HG02852 (cell line): ENCODE results near the gene SCN10A.

ENCODE experiments used
- ATAC-seq: cut with Tn5 transposase; IDR thresholded peaks from one replicate; pipeline ENCODE4 v1.9.1; 2021; ENCODE audit warnings: mild to moderate bottlenecking, moderate library complexity; ENCODE audit not compliant: unreplicated experiment

The SCN10A gene

GRCh38 chr3:38782148-38782547, 33.9 kb downstream of the SCN10A start:
- no peak for ATAC-seq

- no peak for ATAC-seq
Observed at GRCh38 chr3:38773528-38773927, 42.5 kb downstream of the SCN10A start.

GRCh38 chr3:38763569-38763968, 52.4 kb downstream of the SCN10A start:
- no peak for ATAC-seq

- ATAC-seq, result no peak
Observed at GRCh38 chr3:38758557-38758956, 57.5 kb downstream of the SCN10A start.

GRCh38 chr3:38757721-38758120, 58.3 kb downstream of the SCN10A start:
- ATAC-seq, result no peak

- ATAC-seq, result no peak
Observed at GRCh38 chr3:38756892-38757291, 59.1 kb downstream of the SCN10A start.

GRCh38 chr3:38755130-38755529, 60.9 kb downstream of the SCN10A start:
- no peak for ATAC-seq

- no peak for ATAC-seq
Observed at GRCh38 chr3:38746641-38747040, 69.4 kb downstream of the SCN10A start.

- no peak for ATAC-seq
Observed at GRCh38 chr3:38743043-38743442, 73.0 kb downstream of the SCN10A start.

- no peak for ATAC-seq
Observed at GRCh38 chr3:38742550-38742949, 73.5 kb downstream of the SCN10A start.

GRCh38 chr3:38740537-38740936, 75.5 kb downstream of the SCN10A start:
- no peak for ATAC-seq

- no peak for ATAC-seq
Observed at GRCh38 chr3:38739931-38740330, 76.1 kb downstream of the SCN10A start.

GRCh38 chr3:38739396-38739689, 76.7 kb downstream of the SCN10A start:
- ATAC-seq, result no peak

GRCh38 chr3:38738630-38739395, 77.2 kb downstream of the SCN10A start:
- ATAC-seq, result no peak

- ATAC-seq, result no peak
Observed at GRCh38 chr3:38731522-38731921, 84.5 kb downstream of the SCN10A start.

- no peak for ATAC-seq
Observed at GRCh38 chr3:38730281-38730680, 85.7 kb downstream of the SCN10A start.

GRCh38 chr3:38728008-38728407, 88.0 kb downstream of the SCN10A start:
- no peak for ATAC-seq

GRCh38 chr3:38726751-38727150, 89.3 kb downstream of the SCN10A start:
- no peak for ATAC-seq

GRCh38 chr3:38725726-38726419, 90.1 kb downstream of the SCN10A start:
- ATAC-seq, result no peak

GRCh38 chr3:38724392-38724736, 91.7 kb downstream of the SCN10A start:
- no peak for ATAC-seq

GRCh38 chr3:38723569-38724391, 92.2 kb downstream of the SCN10A start:
- ATAC-seq, result no peak
